Measurements from ENCODE around the gene INTS6. TPM values are rescaled to one million over a fixed set of nuclear protein-coding genes. Genes with fewer than 3 reads are reported as not detected.

The INTS6 gene
- total and polyA plus RNA-seq, 12 donors = 13.1 to 82.4 (median 37.2) TPM

GRCh38 chr13:51339952-51340732, 112.7 kb downstream of the INTS6 start:
- Histone ChIP-seq H3K27me3 (no peaks in the 10 kb centered on the region), H3K9me3 (replicated peaks in 1 of 3) (no peaks in the 10 kb centered on the region), H3K27ac (no peak overlapping the region), H3K4me3 (no peak overlapping the region), H3K4me1 (replicated peaks in 1 of 2) (no peaks in the 10 kb centered on the region), H3K36me3 (replicated peaks in 1 of 2) (no peaks in the 10 kb centered on the region)
- intact Hi-C loops (cut with DNase I) = no loop called here
- WGBS, 4 donors = 58 to 70% (median 63%) methylated on average over 4 of the region's 4 CpGs
- TF ChIP-seq POLR2A (IDR thresholded peaks at IDR 0.05) = no peak
- TF ChIP-seq, protein P1, sequence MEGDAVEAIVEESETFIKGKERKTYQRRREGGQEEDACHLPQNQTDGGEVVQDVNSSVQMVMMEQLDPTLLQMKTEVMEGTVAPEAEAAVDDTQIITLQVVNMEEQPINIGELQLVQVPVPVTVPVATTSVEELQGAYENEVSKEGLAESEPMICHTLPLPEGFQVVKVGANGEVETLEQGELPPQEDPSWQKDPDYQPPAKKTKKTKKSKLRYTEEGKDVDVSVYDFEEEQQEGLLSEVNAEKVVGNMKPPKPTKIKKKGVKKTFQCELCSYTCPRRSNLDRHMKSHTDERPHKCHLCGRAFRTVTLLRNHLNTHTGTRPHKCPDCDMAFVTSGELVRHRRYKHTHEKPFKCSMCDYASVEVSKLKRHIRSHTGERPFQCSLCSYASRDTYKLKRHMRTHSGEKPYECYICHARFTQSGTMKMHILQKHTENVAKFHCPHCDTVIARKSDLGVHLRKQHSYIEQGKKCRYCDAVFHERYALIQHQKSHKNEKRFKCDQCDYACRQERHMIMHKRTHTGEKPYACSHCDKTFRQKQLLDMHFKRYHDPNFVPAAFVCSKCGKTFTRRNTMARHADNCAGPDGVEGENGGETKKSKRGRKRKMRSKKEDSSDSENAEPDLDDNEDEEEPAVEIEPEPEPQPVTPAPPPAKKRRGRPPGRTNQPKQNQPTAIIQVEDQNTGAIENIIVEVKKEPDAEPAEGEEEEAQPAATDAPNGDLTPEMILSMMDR (IDR thresholded peaks at IDR 0.05) = no peak
- no peak for DNase-seq

GRCh38 chr13:51339354-51339753, 113.5 kb downstream of the INTS6 start, which contains the start of gene SERPINE3:
Gene SERPINE3 (plus strand): TSS chr13:51339691. CDS start chr13:51341092, 1,401 bp downstream.
- Histone ChIP-seq H3K4me1 (replicated peaks in 1 of 2) (no peaks in the 10 kb centered on the region), H3K36me3 (replicated peaks in 1 of 2) (no peaks in the 10 kb centered on the region), H3K27ac (no peak within 1 kb of the TSS), H3K27me3 (no peaks in the 10 kb centered on the region), H3K4me3 (no peak within 1 kb of the TSS), H3K9me3 (replicated peaks in 1 of 3) (no peaks in the 10 kb centered on the region)
- no peak for DNase-seq
- intact Hi-C loops (cut with DNase I) = no loop called here
- no peak for TF ChIP-seq POLR2A (IDR thresholded peaks at IDR 0.05)
- WGBS, 4 donors = 71 to 83% (median 78%) methylated on average over 11 of the region's 11 CpGs

DNA sequence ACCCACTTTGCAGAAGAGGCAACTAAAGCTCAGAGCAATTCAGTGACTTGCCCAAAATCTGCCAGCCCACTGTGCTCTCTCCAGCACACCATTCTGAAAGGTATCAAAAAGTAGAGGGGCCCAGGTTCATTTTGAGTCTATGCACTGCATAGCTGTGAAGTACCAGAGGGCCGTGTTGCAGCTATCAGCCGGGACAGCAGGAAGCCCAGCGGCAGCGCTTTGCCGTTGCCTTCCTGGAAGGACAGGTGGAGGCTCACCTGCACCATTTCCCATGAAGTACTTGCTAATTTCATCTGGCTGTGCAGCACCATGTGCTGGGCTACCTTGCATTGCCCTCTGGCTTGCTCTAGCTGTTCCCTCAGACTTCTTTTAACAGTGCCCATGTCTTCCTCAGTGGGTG, 116.1 kb downstream of the INTS6 start:
- no peak for DNase-seq
- Histone ChIP-seq H3K36me3 (replicated peaks in 1 of 2) (no peaks in the 10 kb centered on the region), H3K27me3 (no peaks in the 10 kb centered on the region), H3K9me3 (replicated peaks in 1 of 3) (no peaks in the 10 kb centered on the region), H3K27ac (no peak overlapping the region), H3K4me3 (no peak overlapping the region), H3K4me1 (replicated peaks in 1 of 2) (no peaks in the 10 kb centered on the region)
- intact Hi-C loops (cut with DNase I) = no loop called here
- TF ChIP-seq, protein P1 (IDR thresholded peaks at IDR 0.05) = no peak
- TF ChIP-seq POLR2A (IDR thresholded peaks at IDR 0.05) = no peak
- 87 to 94% (median 90%) methylated on average over 3 to 5 of the region's 5 CpGs for WGBS, 4 donors

- TF ChIP-seq POLR2A (IDR thresholded peaks at IDR 0.05) = no peak
- H3K27ac ChIP-seq = no peak overlapping the region
- intact Hi-C loops (cut with DNase I) = no loop called here
- no peaks in the 10 kb centered on the region for H3K27me3 ChIP-seq
- no peak for DNase-seq
- H3K4me3 ChIP-seq = no peak overlapping the region
- no peaks in the 10 kb centered on the region for H3K36me3 ChIP-seq (replicated peaks in 1 of 2)
- no peaks in the 10 kb centered on the region for H3K9me3 ChIP-seq (replicated peaks in 1 of 3)
- H3K4me1 ChIP-seq (replicated peaks in 1 of 2) = no peaks in the 10 kb centered on the region
Observed at GRCh38 chr13:51333826-51334225, 119.0 kb downstream of the INTS6 start.

DNA sequence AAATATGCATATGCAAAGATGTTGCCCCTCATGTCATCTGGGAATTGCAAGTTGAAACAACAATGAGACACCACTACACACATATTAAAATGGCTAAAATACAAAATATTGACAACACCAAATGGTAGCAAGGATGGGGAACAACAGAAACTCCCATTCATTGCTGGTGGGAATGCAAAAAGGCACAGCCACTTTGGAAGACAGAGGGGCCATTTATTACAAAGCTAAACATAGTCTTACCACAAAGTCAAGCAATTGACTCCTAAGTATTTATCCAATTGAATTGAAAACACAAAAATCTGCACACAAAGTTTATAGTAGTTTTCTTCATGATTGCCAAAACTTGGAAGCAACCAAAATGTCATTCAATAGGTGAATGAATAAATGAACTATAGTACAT, 119.4 kb downstream of the INTS6 start:
- no peaks in the 10 kb centered on the region for H3K4me1 ChIP-seq (replicated peaks in 1 of 2)
- H3K4me3 ChIP-seq = no peak overlapping the region
- no peaks in the 10 kb centered on the region for H3K9me3 ChIP-seq (replicated peaks in 1 of 3)
- DNase-seq = no peak
- no peak overlapping the region for H3K27ac ChIP-seq
- H3K27me3 ChIP-seq = no peaks in the 10 kb centered on the region
- H3K36me3 ChIP-seq (replicated peaks in 1 of 2) = no peaks in the 10 kb centered on the region
- TF ChIP-seq, protein P1 (IDR thresholded peaks at IDR 0.05) = no peak
- TF ChIP-seq POLR2A (IDR thresholded peaks at IDR 0.05) = no peak
- intact Hi-C loops (cut with DNase I) = no loop called here

Data from adrenal gland (tissue), 12 donors.